PFSK-1 (cell line): ENCODE measurements around the gene USP32.

Experiments
- POLR2AphosphoS5 ChIP-seq: IDR thresholded peaks from 2 replicates; pipeline ENCODE4 v1.6.1; 2012; ENCODE audit warnings: low read depth, mild to moderate bottlenecking, control low read depth, low read length, moderate library complexity
- REST ChIP-seq, 2 experiments: IDR thresholded peaks; 2 replicates each; pipeline versions ENCODE4 v1.6.1 to v1.8.0; 2011 to 2012; ENCODE audit warnings: low read depth in 2 of 2, low read length in 2 of 2, control low read depth in 1 of 2, inconsistent platforms in 1 of 2, mild to moderate bottlenecking in 1 of 2, moderate library complexity in 1 of 2; ENCODE audit not compliant: insufficient read depth in 1 of 2
- SIN3A ChIP-seq: IDR thresholded peaks from 2 replicates; pipeline ENCODE4 v1.6.1; 2012; ENCODE audit warnings: mild to moderate bottlenecking, low read length, moderate library complexity, borderline replicate concordance; ENCODE audit not compliant: insufficient read depth
- TAF1 ChIP-seq: IDR thresholded peaks from 2 replicates; pipeline ENCODE4 v1.6.1; 2012; ENCODE audit warnings: low read length, control low read depth, borderline replicate concordance; ENCODE audit not compliant: insufficient read depth

DNA sequence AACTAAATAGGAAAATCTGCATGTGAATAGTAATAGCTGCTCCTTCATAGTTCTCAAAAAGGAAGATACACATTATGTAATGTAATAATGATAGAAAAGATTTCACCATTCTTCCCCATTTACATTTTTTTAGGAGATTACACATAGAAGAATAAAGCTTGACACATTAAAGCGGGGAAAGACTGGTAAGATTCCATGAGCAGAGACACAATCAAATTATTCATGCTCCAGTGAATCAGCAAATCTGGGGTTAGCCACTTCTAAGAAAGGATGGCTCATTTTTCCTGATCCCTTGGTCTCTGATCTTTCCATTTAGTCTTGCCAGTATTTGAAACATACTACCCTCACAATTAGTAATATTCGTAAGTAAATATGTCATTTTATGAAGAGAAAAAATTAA is 160.2 kb downstream of the USP32 start:
- TF ChIP-seq REST (IDR thresholded peaks at IDR 0.05; ENCODE audit: insufficient read depth in 1 of 2, low read depth in 2 of 2, low read length in 2 of 2) (no peak), POLR2AphosphoS5 (no peak), TAF1 (no peak), SIN3A (no peak)
